HG03196 (cell line): ENCODE measurements around the gene ARL5A.

Source experiments
- ATAC-seq: cut with Tn5 transposase; IDR thresholded peaks from one replicate; pipeline ENCODE4 v1.9.1; 2021; ENCODE audit not compliant: unreplicated experiment

Gene ARL5A

GRCh38 chr2:151841047-151841424, 12.8 kb upstream of the ARL5A start:
- no peak for ATAC-seq

DNA sequence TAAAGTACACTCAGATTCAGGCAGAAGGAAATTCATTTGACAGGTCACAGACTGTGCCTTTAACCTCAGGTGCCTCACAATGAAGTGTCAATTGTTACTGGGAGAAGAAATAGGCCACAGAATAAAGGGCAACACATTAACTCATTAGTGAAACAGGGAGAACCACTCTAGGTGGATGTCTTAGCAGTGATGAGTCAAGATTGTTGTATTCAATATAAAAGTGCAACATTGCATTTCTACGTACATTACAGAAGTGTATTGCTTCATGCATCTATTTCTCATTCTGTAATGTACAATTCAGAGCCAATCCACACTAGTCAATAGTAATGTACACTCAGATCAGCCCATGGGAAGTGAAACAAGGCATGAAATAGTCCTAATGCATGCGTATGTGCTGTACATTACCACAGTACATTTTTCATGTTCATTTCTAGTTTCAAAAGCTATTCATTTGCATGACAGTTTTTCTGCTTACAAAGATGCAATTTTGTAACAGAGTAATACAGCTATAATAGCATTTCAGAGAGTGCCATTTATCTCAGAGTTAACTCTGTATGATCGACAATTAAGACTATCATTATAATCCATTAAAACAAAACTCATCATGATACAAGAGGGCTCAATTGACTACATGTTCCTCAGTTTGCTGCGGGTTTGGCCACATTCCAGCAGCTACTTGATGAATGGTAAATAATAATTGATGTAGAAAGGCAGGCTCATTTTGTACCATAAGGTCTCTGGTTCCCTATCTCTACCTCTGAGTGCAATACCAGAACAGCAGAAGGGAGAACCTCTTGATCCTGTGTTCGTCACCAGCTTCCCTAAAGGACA, 12.2 kb upstream of the ARL5A start:
- ATAC-seq, result peak; percentile 98

- no peak for ATAC-seq
These were observed 9.7 kb upstream of the ARL5A start for GRCh38 chr2:151837926-151838325.

DNA sequence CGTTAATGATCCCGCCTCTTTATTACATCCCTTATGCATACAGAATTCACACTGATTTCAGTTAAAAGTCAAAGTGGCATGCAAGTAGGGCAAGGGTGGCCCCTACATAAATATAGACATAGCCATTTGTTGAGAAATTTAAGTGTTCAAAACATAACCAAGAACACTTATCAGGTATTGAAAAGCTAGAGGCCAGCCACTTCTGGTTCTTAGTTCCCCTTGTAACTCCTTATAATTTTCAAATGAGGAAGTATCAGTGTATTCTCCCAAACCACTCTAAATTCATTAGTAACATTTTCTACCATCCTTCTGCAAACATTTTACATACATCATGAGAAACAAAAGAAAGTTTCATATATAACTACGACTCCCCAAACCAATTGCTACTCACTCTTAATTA, 5.8 kb upstream of the ARL5A start:
- no peak for ATAC-seq

DNA sequence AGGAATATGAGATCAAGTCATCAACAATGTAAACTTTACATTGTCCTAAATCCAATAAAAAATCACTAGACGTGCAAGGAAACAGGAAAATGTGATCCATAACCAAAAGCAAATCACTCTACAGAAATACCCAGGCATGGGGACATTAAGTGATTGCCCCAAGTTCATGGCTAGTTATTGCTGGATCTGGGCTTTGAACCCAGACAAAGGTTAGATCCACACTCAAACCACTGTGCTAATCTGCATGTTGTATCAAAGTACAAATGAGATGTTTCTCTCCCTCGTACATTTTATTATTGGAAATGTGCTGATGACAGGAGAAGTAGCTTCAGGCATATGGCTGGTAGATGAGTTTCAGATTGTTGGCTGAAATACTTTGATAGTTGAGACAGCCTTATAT, 2.7 kb upstream of the ARL5A start:
- ATAC-seq, result no peak

DNA sequence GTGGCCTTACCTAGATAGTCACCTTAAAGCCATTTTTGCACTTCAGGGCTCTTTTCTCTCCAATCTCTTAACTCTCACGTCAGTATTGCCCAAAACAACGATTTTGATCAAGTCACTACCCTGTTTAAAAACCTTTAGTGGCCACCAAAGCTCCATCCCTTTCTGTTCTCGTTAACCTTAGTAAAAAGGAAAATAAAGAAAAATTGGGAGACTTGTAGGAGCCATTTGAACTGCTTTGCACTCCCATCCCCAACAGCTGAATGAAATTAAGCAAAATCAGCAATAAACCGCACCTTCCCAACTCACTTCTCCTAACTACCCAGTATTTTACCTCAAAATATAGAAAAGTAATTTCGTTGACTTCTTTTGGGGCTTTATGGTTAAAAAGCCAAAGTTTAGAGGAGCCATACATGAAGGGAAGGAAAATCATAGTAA, 686 bp upstream of the ARL5A start:
- ATAC-seq, result no peak

GRCh38 chr2:151827564-151828142, 568 bp downstream of the ARL5A start:
- ATAC-seq, result peak; percentile 29

GRCh38 chr2:151826737-151827157, 1.5 kb downstream of the ARL5A start:
- no peak for ATAC-seq

DNA sequence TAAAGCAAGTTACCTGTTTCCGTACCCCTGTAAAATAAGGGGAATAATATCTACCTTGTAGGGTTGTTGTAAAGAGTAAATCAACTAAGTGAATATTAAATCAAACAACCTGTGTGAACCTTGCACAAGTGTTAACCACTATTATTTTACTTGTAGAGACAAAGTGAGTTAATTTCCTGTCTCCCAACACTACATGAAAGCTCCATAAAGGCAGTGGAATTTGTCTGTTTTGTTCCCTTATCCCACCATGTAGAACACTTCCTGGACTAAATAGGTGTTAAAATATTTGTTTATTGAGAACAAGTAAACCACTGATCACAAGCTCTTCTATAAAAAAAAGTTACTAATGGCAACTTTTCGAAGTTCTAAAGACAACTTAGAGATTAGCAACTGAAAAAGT, 3.3 kb downstream of the ARL5A start:
- no peak for ATAC-seq

- no peak for ATAC-seq
These were observed 4.6 kb downstream of the ARL5A start for GRCh38 chr2:151823651-151824050.

GRCh38 chr2:151819920-151820319, 8.3 kb downstream of the ARL5A start:
- peak; percentile 71 for ATAC-seq

DNA sequence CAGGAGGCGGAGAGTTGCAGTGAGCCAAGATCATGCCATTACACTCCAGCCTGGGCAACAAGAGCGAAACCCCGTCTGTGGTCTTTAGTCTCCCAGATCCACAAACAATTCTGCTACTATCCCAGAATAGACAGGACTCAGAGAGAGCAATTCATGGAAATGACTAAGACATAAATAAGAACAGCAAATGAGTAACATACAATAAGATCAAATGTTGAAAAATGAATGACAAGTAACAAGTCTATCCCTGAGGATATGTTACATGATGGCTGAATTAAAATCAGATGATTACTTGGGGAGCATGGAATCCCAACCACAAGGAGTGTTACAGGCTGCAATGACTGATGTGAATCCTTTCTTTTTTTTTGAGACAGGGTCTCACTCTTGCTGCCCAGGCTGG, 10.3 kb downstream of the ARL5A start:
- no peak for ATAC-seq

- ATAC-seq, result no peak
These were observed 11.4 kb downstream of the ARL5A start for GRCh38 chr2:151816843-151817242.

GRCh38 chr2:151815821-151816489, 12.3 kb downstream of the ARL5A start:
- no peak for ATAC-seq

DNA sequence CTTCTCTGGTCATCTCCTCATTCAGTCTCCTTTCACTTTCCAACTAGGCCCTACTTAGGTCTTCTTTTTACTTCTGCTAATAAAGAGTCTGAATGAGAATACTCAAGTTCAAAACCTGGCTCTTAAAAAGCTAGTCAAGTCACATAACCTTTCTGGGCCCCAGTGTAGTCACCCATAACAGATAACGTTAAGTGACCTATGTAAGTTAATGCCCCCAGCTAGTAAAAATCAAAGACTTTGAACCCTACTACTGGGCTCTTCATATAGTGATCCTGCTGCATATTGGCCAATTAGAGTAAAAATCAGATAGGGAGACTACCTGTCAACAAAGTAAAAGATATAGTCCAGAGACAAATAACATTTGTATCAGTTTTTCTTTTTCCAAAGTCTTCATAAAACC, 17.7 kb downstream of the ARL5A start:
- no peak for ATAC-seq

DNA sequence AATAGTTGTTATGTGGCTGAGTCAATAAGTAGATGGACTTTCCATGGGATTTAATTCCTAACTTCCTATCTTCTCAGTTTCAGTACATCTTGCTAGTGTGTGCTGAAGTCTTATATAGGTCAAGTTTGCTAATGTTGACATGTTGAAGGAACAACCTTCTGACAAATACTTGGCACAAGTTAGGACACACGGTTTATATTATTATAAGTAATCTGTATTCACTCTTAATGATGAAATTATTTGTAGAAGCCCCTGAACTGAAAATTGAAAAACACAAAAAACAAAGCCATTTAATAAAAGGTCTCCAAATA, 19.2 kb downstream of the ARL5A start:
- ATAC-seq, result no peak

GRCh38 chr2:151808258-151809072, 19.8 kb downstream of the ARL5A start:
- no peak for ATAC-seq

DNA sequence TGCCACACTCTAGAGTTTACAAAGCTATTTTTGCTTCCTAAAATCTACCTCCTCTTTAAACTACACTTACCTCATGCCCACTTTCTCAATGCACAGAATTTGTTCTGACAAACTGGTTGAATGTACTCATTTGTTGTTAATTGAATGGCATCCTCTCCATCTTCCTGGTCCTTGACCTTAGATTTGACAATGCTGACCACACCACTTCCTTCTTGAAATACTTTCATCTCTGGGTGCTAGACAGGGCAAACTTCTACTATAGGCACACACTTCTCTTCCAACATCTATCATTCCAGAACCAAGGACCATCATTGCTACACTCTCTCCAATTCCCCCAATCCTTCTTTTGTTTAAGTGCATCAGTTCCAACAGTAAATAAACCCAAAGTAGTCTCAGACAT, 22.3 kb downstream of the ARL5A start:
- ATAC-seq, result no peak

DNA sequence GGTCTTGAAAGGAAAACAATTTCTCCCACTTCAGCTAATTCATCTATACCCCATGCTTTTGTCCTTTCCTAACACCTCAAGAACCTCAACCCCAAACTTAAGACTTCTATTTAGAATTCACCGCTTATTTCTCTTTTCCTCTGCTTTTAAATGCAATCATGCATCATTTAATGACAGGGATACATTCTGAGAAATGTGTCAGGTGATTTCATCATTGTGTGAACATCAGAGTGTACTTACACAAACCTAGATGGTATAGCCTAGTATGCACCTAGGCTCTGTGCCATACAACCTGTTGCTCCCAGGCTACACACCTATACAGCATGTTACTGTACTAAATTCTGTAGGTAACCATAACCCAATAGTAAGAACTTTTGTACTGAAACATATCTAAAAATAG, 22.9 kb downstream of the ARL5A start:
- ATAC-seq, result no peak

GRCh38 chr2:151803811-151804210, 24.4 kb downstream of the ARL5A start:
- no peak for ATAC-seq

DNA sequence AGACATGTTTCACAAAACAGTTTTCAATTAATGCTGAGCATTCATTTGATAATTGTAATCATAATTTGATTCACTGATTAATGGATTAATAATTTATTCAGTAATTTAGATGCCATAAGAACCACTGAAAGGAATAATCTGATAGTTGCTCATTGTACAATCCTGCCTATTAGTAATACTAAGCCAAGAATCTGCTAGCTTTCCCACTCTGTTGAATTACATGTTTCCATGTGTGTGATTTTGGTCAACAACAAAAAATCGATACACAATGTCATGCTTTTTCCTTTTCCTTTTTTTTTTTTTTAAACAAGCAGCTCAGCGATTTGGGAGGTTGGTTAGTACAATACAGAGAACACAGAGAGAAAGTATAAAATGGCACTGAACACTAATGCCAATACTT, 25.9 kb downstream of the ARL5A start:
- ATAC-seq, result no peak

GRCh38 chr2:151799886-151800292, 28.3 kb downstream of the ARL5A start:
- no peak for ATAC-seq
